Mammary epithelial cell (primary cell): ENCODE measurements around the gene RPTOR.

ENCODE experiments used
- EZH2 ChIP-seq: IDR thresholded peaks from 2 replicates; pipeline ENCODE4 v1.6.1; 2012; ENCODE audit warnings: low read length, inconsistent platforms, borderline replicate concordance
- TF ChIP-seq, protein P1 (sequence below), 2 donors: IDR thresholded peaks in 1 of 2; conservative IDR thresholded peaks in 1 of 2; 2 replicates each; pipeline ENCODE4 v1.5.1; 2011 to 2012; ENCODE audit warnings: inconsistent platforms in 2 of 2, low read length in 2 of 2, mild to moderate bottlenecking in 2 of 2, control low read depth in 1 of 2, low read depth in 1 of 2; ENCODE audit not compliant: insufficient read depth in 1 of 2; ENCODE audit errors: extremely low read depth in 1 of 2

DNA sequence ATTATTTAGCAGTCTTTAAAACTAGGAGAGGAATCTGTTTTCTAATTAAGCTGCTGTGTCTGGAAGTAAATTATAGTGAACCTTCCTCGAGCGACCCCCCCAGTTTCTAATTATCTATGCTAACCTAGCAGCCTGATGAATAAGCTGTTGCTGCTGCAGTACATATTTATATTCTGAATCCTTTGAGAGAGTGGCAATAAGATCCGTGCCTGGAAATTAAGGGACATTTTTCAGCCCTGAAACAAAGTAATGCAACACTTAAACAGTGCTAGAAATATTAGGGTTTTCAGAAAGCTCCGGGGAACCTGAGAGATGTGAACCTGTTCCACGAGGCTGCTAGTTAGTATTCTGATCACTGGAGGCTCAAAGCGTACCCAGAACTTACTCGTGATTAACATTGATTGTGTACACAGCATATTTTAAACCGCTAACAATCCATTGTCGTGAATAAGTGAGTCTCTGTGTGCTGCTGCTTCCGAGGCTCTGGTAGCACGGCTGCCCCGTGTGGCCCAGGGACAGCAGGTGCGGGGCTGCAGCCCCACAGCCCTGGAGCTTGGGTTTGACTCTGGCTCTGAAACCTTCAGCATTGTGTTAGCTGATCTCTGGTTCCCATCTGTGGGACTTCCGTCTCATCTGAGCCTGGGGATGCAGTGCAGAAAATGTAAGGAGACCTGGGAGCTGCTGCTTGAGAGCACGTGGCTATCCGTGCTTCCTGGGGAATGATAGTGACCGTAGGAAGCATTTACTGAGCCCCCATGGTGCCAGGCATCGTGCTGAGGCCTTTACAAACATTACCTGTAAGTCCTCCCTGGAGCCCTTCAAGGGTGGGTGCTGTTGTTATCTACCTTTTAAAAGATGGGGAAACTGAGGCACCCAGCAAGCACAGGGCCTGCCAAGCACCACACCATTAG lies 256.1 kb downstream of the RPTOR start:
- TF ChIP-seq, protein P1, sequence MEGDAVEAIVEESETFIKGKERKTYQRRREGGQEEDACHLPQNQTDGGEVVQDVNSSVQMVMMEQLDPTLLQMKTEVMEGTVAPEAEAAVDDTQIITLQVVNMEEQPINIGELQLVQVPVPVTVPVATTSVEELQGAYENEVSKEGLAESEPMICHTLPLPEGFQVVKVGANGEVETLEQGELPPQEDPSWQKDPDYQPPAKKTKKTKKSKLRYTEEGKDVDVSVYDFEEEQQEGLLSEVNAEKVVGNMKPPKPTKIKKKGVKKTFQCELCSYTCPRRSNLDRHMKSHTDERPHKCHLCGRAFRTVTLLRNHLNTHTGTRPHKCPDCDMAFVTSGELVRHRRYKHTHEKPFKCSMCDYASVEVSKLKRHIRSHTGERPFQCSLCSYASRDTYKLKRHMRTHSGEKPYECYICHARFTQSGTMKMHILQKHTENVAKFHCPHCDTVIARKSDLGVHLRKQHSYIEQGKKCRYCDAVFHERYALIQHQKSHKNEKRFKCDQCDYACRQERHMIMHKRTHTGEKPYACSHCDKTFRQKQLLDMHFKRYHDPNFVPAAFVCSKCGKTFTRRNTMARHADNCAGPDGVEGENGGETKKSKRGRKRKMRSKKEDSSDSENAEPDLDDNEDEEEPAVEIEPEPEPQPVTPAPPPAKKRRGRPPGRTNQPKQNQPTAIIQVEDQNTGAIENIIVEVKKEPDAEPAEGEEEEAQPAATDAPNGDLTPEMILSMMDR (conservative IDR thresholded peaks at IDR 0.05 in 1 of 2, IDR thresholded peaks at IDR 0.05 in 1 of 2; ENCODE audit: extremely low read depth in 1 of 2, insufficient read depth in 1 of 2, low read depth in 1 of 2, low read length in 2 of 2) = no peak
- no peak for TF ChIP-seq EZH2
